Osteocyte (in vitro differentiated cells): ENCODE measurements around the gene USP3. TPM values are rescaled to one million over a fixed set of nuclear protein-coding genes. Genes with fewer than 3 reads are reported as not detected.
A peak's percentile ranks its signal among the peaks of the same experiment; 100 is the strongest.

Experiments used
- DNase-seq: peaks from one replicate; pipeline ENCODE4 v3.0.0; 2021; ENCODE audit warnings: mixed read lengths; ENCODE audit not compliant: unreplicated experiment; ENCODE audit errors: extremely low spot score
- H3K27ac Mint-ChIP-seq: one replicate; pipeline ENCODE4 v1.8.0; 2021; ENCODE audit warnings: mild to moderate bottlenecking, mixed read lengths; ENCODE audit not compliant: unreplicated experiment
- H3K27me3 Mint-ChIP-seq: one replicate; pipeline ENCODE4 v1.8.0; 2021; ENCODE audit warnings: mixed read lengths; ENCODE audit not compliant: unreplicated experiment
- H3K36me3 Mint-ChIP-seq: one replicate; pipeline ENCODE4 v1.8.0; 2021; ENCODE audit warnings: mixed read lengths; ENCODE audit not compliant: unreplicated experiment
- H3K4me1 Mint-ChIP-seq: one replicate; pipeline ENCODE4 v1.8.0; 2021; ENCODE audit warnings: mixed read lengths; ENCODE audit not compliant: unreplicated experiment
- H3K4me3 Mint-ChIP-seq: one replicate; pipeline ENCODE4 v1.8.0; 2021; ENCODE audit warnings: mild to moderate bottlenecking, moderate library complexity, mixed read lengths; ENCODE audit not compliant: unreplicated experiment
- H3K9me3 Mint-ChIP-seq: one replicate; pipeline ENCODE4 v1.8.0; 2021; ENCODE audit warnings: mixed read lengths; ENCODE audit not compliant: unreplicated experiment
- total RNA-seq: library from RNA; stranded (reverse); gene quantifications from 2 replicates; pipeline ENCODE4 v1.2.1, GENCODE V29; 2021
- TF ChIP-seq, protein P1 (sequence below): fragments of 200-600 bp; sonication (generic); IDR thresholded peaks from 2 replicates; pipeline ENCODE4 v1.5.0; 2021; ENCODE audit warnings: antibody characterized with exemption, mild to moderate bottlenecking, moderate library complexity

USP3 gene
- total RNA-seq, 1 donor from 2014 or later: 41.2 TPM

DNA sequence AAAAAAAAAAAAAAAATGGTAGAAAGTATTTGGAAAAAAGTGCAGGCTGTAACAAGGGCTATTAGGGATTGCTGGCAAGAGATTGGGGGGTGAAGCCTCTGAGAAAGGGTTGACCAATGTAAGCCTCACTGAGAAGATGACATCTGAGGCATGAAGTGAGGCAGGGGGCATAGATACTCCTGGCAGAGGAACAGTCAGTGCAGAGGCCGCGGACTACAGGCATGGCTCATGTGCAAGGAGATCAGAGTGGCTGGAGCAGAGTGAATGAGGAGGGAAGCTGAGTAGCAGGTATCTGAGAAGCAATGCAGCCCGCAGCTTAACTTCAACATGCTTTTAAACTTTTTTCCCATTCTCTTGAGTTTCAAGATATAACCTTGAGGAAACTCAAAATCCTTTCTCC lies 98.2 kb downstream of the USP3 start:
- H3K27me3 Mint-ChIP-seq: no peaks in the 10 kb centered on the region
- DNase-seq: no peak

DNA sequence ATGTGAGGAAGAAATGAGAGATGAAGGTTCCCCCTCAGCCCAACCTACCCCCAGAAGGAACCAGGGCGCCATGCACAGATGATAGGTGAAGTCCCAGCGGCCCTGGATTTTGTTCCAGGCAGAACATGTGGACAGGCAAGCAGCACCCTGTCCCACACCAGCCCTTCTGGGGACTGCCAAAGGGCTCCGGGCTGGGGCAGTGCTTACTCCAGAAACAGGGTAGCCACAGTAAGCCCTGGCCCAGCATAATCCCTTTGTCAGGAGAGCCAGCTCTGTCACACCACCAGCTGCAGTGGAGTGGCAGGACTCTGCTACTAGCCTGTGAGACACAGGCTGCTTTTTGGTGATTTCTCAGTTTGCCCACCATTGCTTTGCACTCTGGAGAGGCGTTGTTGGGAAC lies 99.1 kb downstream of the USP3 start:
- H3K27ac Mint-ChIP-seq: no peak overlapping the region
- H3K4me3 Mint-ChIP-seq: no peak overlapping the region
- H3K4me1 Mint-ChIP-seq: peaks cover 10% of the 10 kb centered on the region
- no peaks in the 10 kb centered on the region for H3K9me3 Mint-ChIP-seq
- H3K36me3 Mint-ChIP-seq: peaks cover 17% of the 10 kb centered on the region
- TF ChIP-seq, protein P1, sequence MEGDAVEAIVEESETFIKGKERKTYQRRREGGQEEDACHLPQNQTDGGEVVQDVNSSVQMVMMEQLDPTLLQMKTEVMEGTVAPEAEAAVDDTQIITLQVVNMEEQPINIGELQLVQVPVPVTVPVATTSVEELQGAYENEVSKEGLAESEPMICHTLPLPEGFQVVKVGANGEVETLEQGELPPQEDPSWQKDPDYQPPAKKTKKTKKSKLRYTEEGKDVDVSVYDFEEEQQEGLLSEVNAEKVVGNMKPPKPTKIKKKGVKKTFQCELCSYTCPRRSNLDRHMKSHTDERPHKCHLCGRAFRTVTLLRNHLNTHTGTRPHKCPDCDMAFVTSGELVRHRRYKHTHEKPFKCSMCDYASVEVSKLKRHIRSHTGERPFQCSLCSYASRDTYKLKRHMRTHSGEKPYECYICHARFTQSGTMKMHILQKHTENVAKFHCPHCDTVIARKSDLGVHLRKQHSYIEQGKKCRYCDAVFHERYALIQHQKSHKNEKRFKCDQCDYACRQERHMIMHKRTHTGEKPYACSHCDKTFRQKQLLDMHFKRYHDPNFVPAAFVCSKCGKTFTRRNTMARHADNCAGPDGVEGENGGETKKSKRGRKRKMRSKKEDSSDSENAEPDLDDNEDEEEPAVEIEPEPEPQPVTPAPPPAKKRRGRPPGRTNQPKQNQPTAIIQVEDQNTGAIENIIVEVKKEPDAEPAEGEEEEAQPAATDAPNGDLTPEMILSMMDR: no peak
- DNase-seq: no peak
- no peaks in the 10 kb centered on the region for H3K27me3 Mint-ChIP-seq

More for the DNA sequence above, 98.2 kb downstream of the USP3 start:
- Mint-ChIP-seq H3K9me3 (no peaks in the 10 kb centered on the region), H3K4me1 (peaks cover 15% of the 10 kb centered on the region), H3K36me3 (peaks cover 9% of the 10 kb centered on the region), H3K27ac (no peak overlapping the region), H3K4me3 (peak overlapping the region; percentile 1)
- TF ChIP-seq, protein P1: no peak

DNA sequence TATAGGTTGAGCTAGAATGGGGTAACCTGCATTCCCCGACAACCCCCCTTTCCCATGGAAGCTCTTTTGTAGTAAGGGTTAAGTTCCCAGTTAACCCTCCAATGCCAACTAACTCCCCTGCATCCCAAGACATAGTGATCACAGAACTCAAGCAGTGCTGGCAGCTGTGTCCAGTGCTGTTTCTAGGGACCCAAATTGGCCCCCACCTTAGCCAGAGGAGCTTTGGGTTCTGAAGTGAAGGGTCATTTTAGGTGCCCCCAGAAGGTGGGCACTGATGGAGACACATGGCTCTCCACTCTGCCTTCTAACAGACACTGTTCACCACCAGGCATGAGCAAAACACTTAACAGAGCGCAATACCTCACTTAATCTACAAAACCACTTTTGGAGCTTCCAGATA lies 99.9 kb downstream of the USP3 start:
- Mint-ChIP-seq H3K27ac (no peak overlapping the region), H3K9me3 (no peaks in the 10 kb centered on the region), H3K4me3 (no peak overlapping the region), H3K27me3 (no peaks in the 10 kb centered on the region), H3K36me3 (peaks cover 22% of the 10 kb centered on the region), H3K4me1 (peaks cover 9% of the 10 kb centered on the region)
- DNase-seq: no peak
- TF ChIP-seq, protein P1: no peak

DNA sequence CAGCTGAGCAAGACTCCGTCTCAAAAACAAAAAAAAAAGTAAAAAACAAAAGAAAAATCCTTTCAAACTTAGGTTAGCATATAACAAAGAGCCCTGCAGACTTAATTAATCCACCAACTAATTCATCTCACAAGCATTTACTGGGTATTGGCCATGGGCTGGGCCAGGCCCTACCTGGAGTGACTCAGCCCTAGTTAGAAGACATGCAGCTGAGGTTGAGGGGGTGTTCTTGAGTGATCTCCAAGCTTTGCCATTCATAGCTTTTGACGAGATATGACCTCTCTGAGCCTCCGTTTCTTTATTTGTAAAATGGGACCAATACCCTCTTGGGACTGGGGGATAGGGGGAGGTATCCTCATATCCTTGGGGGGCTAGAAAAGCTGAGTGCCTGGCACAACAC lies 100.6 kb downstream of the USP3 start:
- Mint-ChIP-seq H3K27me3 (no peaks in the 10 kb centered on the region), H3K36me3 (peaks cover 22% of the 10 kb centered on the region), H3K4me1 (peaks cover 10% of the 10 kb centered on the region), H3K9me3 (no peaks in the 10 kb centered on the region), H3K27ac (no peak overlapping the region), H3K4me3 (no peak overlapping the region)
- TF ChIP-seq, protein P1: no peak
- DNase-seq: no peak

DNA sequence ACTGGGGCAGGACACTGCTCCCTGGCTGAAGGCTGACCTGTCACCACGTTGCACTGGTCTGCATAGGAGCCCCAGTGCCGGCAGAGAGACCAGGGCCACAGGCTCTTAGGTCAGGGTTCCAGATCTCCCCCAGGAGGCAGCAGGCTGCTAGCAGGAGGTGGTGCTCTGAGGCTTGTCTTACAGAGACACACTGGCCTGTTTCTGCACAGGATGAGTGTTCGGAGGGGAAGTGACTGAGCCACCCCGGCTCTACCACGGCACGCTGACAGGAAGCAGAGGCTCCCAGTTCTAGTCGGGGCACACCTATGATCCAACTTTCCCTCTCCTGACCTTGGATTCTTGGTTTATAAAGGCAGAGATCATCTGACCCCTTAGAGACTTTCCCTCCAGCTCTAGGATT lies 101.4 kb downstream of the USP3 start:
- Mint-ChIP-seq H3K27me3 (no peaks in the 10 kb centered on the region), H3K4me1 (peaks cover 17% of the 10 kb centered on the region), H3K4me3 (no peak overlapping the region), H3K9me3 (no peaks in the 10 kb centered on the region), H3K36me3 (peaks cover 22% of the 10 kb centered on the region), H3K27ac (no peak overlapping the region)
- DNase-seq: no peak
- TF ChIP-seq, protein P1: no peak
